Tibial nerve (tissue), 4 donors: ENCODE results near the gene ACBD6. TPM values are rescaled to one million over a fixed set of nuclear protein-coding genes. Genes with fewer than 3 reads are reported as not detected.
A peak's percentile ranks its signal among the peaks of the same experiment; 100 is the strongest.
"Not testable (repeated sequence)": the region's sequence is repeated elsewhere in the genome, so short reads cannot be mapped to it uniquely, and the experiment has no call there.

Source experiments
- DNase-seq, 2 donors: peaks; one replicate each; pipeline ENCODE4 v3.0.0-alpha.2; 2019; ENCODE audit warnings: low spot score in 2 of 2
- H3K27ac ChIP-seq, 4 donors: fragments of 200-600 bp; sonication (generic) in 3 of 4; one replicate each; pipeline ENCODE4 v1.5.1; 2017 to 2019; ENCODE audit warnings: mild to moderate bottlenecking in 1 of 4
- H3K27me3 ChIP-seq, 2 donors: fragments of 200-600 bp; sonication (generic) in 1 of 2; one replicate each; pipeline versions ENCODE4 v1.5.1 to v1.6.0; 2017 to 2019
- H3K36me3 ChIP-seq, 3 donors: fragments of 200-600 bp; sonication (generic); one replicate each; pipeline ENCODE4 v1.5.1; 2018 to 2019
- H3K4me1 ChIP-seq, 4 donors: fragments of 200-600 bp; sonication (generic) in 3 of 4; one replicate each; pipeline ENCODE4 v1.5.1; 2017 to 2019
- H3K4me3 ChIP-seq, 4 donors: fragments of 200-600 bp; sonication (generic) in 3 of 4; one replicate each; pipeline ENCODE4 v1.5.1; 2017 to 2019; ENCODE audit warnings: mild to moderate bottlenecking in 1 of 4, moderate library complexity in 1 of 4
- H3K9me3 ChIP-seq, 4 donors: fragments of 200-600 bp; sonication (generic) in 3 of 4; one replicate each; pipeline ENCODE4 v1.5.1; 2017 to 2019
- CTCF ChIP-seq, 5 experiments: fragments of 200-600 bp in 3 of 5; fragments of 450-650 bp in 2 of 5; sonication (generic) in 3 of 5; IDR thresholded peaks; one replicate each; pipeline ENCODE4 v1.5.1; 2016 to 2019; ENCODE audit warnings: antibody characterized with exemption in 5 of 5, mild to moderate bottlenecking in 3 of 5, moderate library complexity in 2 of 5
- EP300 ChIP-seq, 2 donors: sonication (generic); formaldehyde crosslinking; IDR thresholded peaks; one replicate each; pipeline ENCODE4 v1.6.1; 2017; ENCODE audit warnings: antibody characterized with exemption in 2 of 2, mild to moderate bottlenecking in 1 of 2
- POLR2A ChIP-seq, 2 donors: fragments of 450-650 bp; IDR thresholded peaks; one replicate each; pipeline ENCODE4 v1.6.1; 2017; ENCODE audit warnings: antibody characterized with exemption in 2 of 2, mild to moderate bottlenecking in 2 of 2, moderate library complexity in 2 of 2
- WGBS, 2 donors: methylation state at CpG; one replicate each; pipeline ENCODE4 v1.1.5; 2018; 5-methylcytosine and 5-hydroxymethylcytosine counted together
- total RNA-seq, 4 donors: library from RNA; depleted of rRNA; stranded (reverse); fragments of >200 nt; gene quantifications; one replicate each; pipeline ENCODE4 v1.1.0, GENCODE V29; 2016

The ACBD6 gene
- total RNA-seq, 4 donors from 2014 or later: 55.7 to 61.8 (median 57.2) TPM

GRCh38 chr1:180484490-180484889 lies 17.9 kb downstream of the ACBD6 start:
- no peak for TF ChIP-seq EP300 (IDR thresholded peaks at IDR 0.05)
- no peak for TF ChIP-seq POLR2A (IDR thresholded peaks at IDR 0.05)
- TF ChIP-seq CTCF (IDR thresholded peaks at IDR 0.05): no peak
- DNase-seq: no peak
- H3K27me3 ChIP-seq: no peaks in the 10 kb centered on the region
- peaks cover 0 to 11% (median 3%) of the 10 kb centered on the region in 4 donors for H3K4me1 ChIP-seq
- H3K4me3 ChIP-seq: no peak overlapping the region
- H3K36me3 ChIP-seq: peaks cover 0 to 43% (median 0%) of the 10 kb centered on the region in 3 donors
- WGBS, 2 donors: 95 to 96% methylated on average over 8 of the region's 8 CpGs
- H3K27ac ChIP-seq: no peak overlapping the region
- H3K9me3 ChIP-seq: no peaks in the 10 kb centered on the region

- Histone ChIP-seq H3K27me3 (no peaks in the 10 kb centered on the region), H3K27ac (no peak overlapping the region), H3K9me3 (no peaks in the 10 kb centered on the region), H3K36me3 (peaks cover 0 to 48% (median 0%) of the 10 kb centered on the region in 3 donors), H3K4me3 (no peak overlapping the region), H3K4me1 (peaks cover 0 to 11% (median 3%) of the 10 kb centered on the region in 4 donors)
- TF ChIP-seq POLR2A (IDR thresholded peaks at IDR 0.05) (no peak), CTCF (IDR thresholded peaks at IDR 0.05) (peak; percentile 50 to 75 (median 62)), EP300 (IDR thresholded peaks at IDR 0.05) (no peak)
- DNase-seq: peak in 1 of 2 donors; percentile 83
- 24 to 26% methylated on average over 10 of the region's 10 CpGs for whole genome bisulfite sequencing, 2 donors
Observed at GRCh38 chr1:180482425-180483275, 19.7 kb downstream of the ACBD6 start.

- H3K27me3 ChIP-seq: no peaks in the 10 kb centered on the region
- peaks cover 0 to 3% (median under 1%) of the 10 kb centered on the region in 4 donors for H3K9me3 ChIP-seq
- WGBS, 2 donors: 96 to 98% methylated on average over 1 of the region's 1 CpG
- H3K36me3 ChIP-seq: peaks cover 0 to 2% (median 0%) of the 10 kb centered on the region in 3 donors
- TF ChIP-seq EP300 (IDR thresholded peaks at IDR 0.05) (no peak), POLR2A (IDR thresholded peaks at IDR 0.05) (no peak), CTCF (IDR thresholded peaks at IDR 0.05) (no peak)
- no peaks in the 10 kb centered on the region for H3K4me1 ChIP-seq
- no peak overlapping the region for H3K4me3 ChIP-seq
- DNase-seq: no peak
- no peak overlapping the region for H3K27ac ChIP-seq
Observed at GRCh38 chr1:180470031-180470430, 32.3 kb downstream of the ACBD6 start.

GRCh38 chr1:180468311-180468710 lies 34.1 kb downstream of the ACBD6 start:
- no peaks in the 10 kb centered on the region for H3K27me3 ChIP-seq
- H3K4me1 ChIP-seq: no peaks in the 10 kb centered on the region
- no peak for DNase-seq
- TF ChIP-seq EP300 (IDR thresholded peaks at IDR 0.05) (no peak), CTCF (IDR thresholded peaks at IDR 0.05) (no peak), POLR2A (IDR thresholded peaks at IDR 0.05) (no peak)
- no peak overlapping the region for H3K27ac ChIP-seq
- peaks cover 0 to 20% (median 9%) of the 10 kb centered on the region in 4 donors for H3K9me3 ChIP-seq
- H3K36me3 ChIP-seq: no peaks in the 10 kb centered on the region
- H3K4me3 ChIP-seq: no peak overlapping the region
- WGBS, 2 donors: 96 to 98% methylated on average over 5 of the region's 5 CpGs

- 78 to 98% methylated on average over 3 of the region's 3 CpGs for WGBS, 2 donors
- Histone ChIP-seq H3K4me1 (no peaks in the 10 kb centered on the region), H3K4me3 (no peak overlapping the region), H3K36me3 (peaks cover 0 to 10% (median 0%) of the 10 kb centered on the region in 3 donors), H3K27ac (no peak overlapping the region), H3K27me3 (no peaks in the 10 kb centered on the region), H3K9me3 (peaks cover 0 to 41% (median 18%) of the 10 kb centered on the region in 4 donors)
- DNase-seq: no peak
- TF ChIP-seq POLR2A (IDR thresholded peaks at IDR 0.05) (no peak), CTCF (IDR thresholded peaks at IDR 0.05) (no peak)
Observed at GRCh38 chr1:180462102-180462501, 40.3 kb downstream of the ACBD6 start.

GRCh38 chr1:180461682-180462081 lies 40.7 kb downstream of the ACBD6 start:
- WGBS, 2 donors: 96 to 97% methylated on average over 4 of the region's 4 CpGs
- not testable (repeated sequence) for DNase-seq, H3K36me3 ChIP-seq, H3K4me1 ChIP-seq, H3K27me3 ChIP-seq, H3K27ac ChIP-seq, H3K4me3 ChIP-seq
- peaks cover 0 to 41% (median 18%) of the 10 kb centered on the region in 4 donors for H3K9me3 ChIP-seq
